HG03135 (cell line): ENCODE results near the gene PIMREG.

Experiments used
- ATAC-seq: cut with Tn5 transposase; IDR thresholded peaks from one replicate; pipeline ENCODE4 v1.9.1; 2021; ENCODE audit warnings: mild to moderate bottlenecking, moderate library complexity; ENCODE audit not compliant: unreplicated experiment

PIMREG gene

GRCh38 chr17:6443692-6444570 lies at the start of gene PIMREG:
Gene PIMREG (plus strand): TSS chr17:6444455. CDS start chr17:6445111, 656 bp downstream.
- ATAC-seq: peak; percentile 80

- ATAC-seq: no peak
These were observed 45.3 kb upstream of the PIMREG start for GRCh38 chr17:6398955-6399354.

- ATAC-seq: no peak
These were observed 42.0 kb upstream of the PIMREG start for GRCh38 chr17:6402258-6402657.

- no peak for ATAC-seq
These were observed 36.0 kb upstream of the PIMREG start for GRCh38 chr17:6408276-6408675.

- no peak for ATAC-seq
These were observed 35.5 kb upstream of the PIMREG start for GRCh38 chr17:6408735-6409134.

GRCh38 chr17:6413065-6413464 lies 31.2 kb upstream of the PIMREG start:
- no peak for ATAC-seq

GRCh38 chr17:6415616-6416015 lies 28.6 kb upstream of the PIMREG start:
- ATAC-seq: no peak

GRCh38 chr17:6420173-6420641 lies 24.0 kb upstream of the PIMREG start:
- ATAC-seq: no peak

GRCh38 chr17:6421700-6422604 lies 22.3 kb upstream of the PIMREG start:
- no peak for ATAC-seq

- no peak for ATAC-seq
These were observed 21.5 kb upstream of the PIMREG start for GRCh38 chr17:6422654-6423241.

GRCh38 chr17:6423931-6424330 lies 20.3 kb upstream of the PIMREG start:
- ATAC-seq: no peak

GRCh38 chr17:6425407-6425806 lies 18.8 kb upstream of the PIMREG start:
- ATAC-seq: no peak

GRCh38 chr17:6426356-6427101 lies 17.7 kb upstream of the PIMREG start:
- no peak for ATAC-seq

GRCh38 chr17:6427279-6427781 lies 16.9 kb upstream of the PIMREG start:
- ATAC-seq: no peak

- no peak for ATAC-seq
These were observed 15.9 kb upstream of the PIMREG start for GRCh38 chr17:6428207-6428965.

- ATAC-seq: no peak
These were observed 15.0 kb upstream of the PIMREG start for GRCh38 chr17:6429266-6429665.

- no peak for ATAC-seq
These were observed 13.5 kb upstream of the PIMREG start for GRCh38 chr17:6430769-6431168.

GRCh38 chr17:6435051-6435450 lies 9.2 kb upstream of the PIMREG start, which contains the start of gene AIPL1:
Gene AIPL1 (minus strand): TSS chr17:6435121. CDS start chr17:6435104, 17 bp downstream.
- no peak for ATAC-seq

GRCh38 chr17:6435968-6436367 lies 8.3 kb upstream of the PIMREG start:
- no peak for ATAC-seq
